Memory B cell (primary cell): ENCODE measurements around the gene BCAS3.

Experiments used
- ATAC-seq: fragments of 150-1000 bp; cut with Tn5 transposase; 2 replicates; pipeline ENCODE4 v1.10.0; 2021; ENCODE audit warnings: low read depth, mild to moderate bottlenecking, moderate library complexity
- DNase-seq, 2 donors: peaks; one replicate each; pipeline ENCODE4 v3.0.0; 2022; ENCODE audit warnings: low spot score in 2 of 2
- H3K27ac Mint-ChIP-seq: one replicate; pipeline ENCODE4 v1.8.0; 2022; ENCODE audit warnings: mild to moderate bottlenecking, moderate library complexity, mixed read lengths
- H3K27me3 Mint-ChIP-seq: one replicate; pipeline ENCODE4 v1.8.0; 2022; ENCODE audit warnings: mixed read lengths
- H3K36me3 Mint-ChIP-seq: one replicate; pipeline ENCODE4 v1.8.0; 2022; ENCODE audit warnings: mild to moderate bottlenecking, mixed read lengths
- H3K4me1 Mint-ChIP-seq: one replicate; pipeline ENCODE4 v1.8.0; 2022; ENCODE audit warnings: mixed read lengths
- H3K4me3 Mint-ChIP-seq: one replicate; pipeline ENCODE4 v1.8.0; 2022; ENCODE audit warnings: mild to moderate bottlenecking, moderate library complexity, mixed read lengths
- H3K9me3 Mint-ChIP-seq: one replicate; pipeline ENCODE4 v1.8.0; 2022; ENCODE audit warnings: mixed read lengths

Gene BCAS3

DNA sequence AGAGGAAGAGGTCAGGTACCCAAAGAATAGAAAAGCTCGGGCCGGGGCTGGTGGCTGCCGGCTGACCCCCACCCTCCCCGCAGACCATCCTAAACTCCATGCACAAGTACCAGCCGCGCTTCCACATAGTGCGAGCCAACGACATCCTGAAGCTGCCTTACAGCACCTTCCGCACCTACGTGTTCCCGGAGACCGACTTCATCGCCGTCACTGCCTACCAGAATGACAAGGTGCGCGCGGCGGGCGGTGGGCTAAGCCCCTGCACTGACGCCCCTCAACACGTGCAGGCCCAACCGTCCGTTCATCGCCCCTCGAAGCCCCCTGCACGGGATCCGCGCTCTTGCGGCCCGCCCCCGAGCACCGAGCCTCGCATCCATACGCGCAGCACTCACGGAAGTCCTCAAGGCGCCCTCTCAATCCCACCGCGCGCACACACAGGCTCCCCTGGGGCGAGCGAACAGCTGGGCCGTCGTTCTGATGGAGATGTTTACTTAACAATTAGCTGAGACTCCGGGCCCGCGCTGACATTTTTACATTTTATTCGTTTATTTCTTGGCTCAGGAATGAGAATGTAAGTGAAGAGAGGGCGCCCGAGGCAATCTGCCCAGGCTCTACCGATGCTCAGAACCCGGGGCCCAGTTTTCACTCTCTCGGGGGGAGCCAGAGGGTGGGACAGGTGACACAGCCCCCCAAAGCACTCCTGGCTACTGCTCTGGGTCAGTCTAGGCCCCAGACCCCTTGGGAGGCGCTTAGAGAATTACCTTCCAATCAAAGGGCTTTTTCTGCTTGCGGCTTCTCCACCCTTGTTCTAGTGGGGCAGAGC lies 725.5 kb downstream of the BCAS3 start:
- ATAC-seq: peak; percentile 13
- peaks cover 30% of the 10 kb centered on the region for H3K27me3 Mint-ChIP-seq
- H3K9me3 Mint-ChIP-seq: peaks cover 2% of the 10 kb centered on the region
- H3K4me3 Mint-ChIP-seq: peak overlapping the region; percentile 80
- peaks cover 25% of the 10 kb centered on the region for H3K4me1 Mint-ChIP-seq
- peak in 1 of 2 donors; percentile 37 for DNase-seq
- H3K27ac Mint-ChIP-seq: peak overlapping the region; percentile 93
- H3K36me3 Mint-ChIP-seq: peaks cover 4% of the 10 kb centered on the region

DNA sequence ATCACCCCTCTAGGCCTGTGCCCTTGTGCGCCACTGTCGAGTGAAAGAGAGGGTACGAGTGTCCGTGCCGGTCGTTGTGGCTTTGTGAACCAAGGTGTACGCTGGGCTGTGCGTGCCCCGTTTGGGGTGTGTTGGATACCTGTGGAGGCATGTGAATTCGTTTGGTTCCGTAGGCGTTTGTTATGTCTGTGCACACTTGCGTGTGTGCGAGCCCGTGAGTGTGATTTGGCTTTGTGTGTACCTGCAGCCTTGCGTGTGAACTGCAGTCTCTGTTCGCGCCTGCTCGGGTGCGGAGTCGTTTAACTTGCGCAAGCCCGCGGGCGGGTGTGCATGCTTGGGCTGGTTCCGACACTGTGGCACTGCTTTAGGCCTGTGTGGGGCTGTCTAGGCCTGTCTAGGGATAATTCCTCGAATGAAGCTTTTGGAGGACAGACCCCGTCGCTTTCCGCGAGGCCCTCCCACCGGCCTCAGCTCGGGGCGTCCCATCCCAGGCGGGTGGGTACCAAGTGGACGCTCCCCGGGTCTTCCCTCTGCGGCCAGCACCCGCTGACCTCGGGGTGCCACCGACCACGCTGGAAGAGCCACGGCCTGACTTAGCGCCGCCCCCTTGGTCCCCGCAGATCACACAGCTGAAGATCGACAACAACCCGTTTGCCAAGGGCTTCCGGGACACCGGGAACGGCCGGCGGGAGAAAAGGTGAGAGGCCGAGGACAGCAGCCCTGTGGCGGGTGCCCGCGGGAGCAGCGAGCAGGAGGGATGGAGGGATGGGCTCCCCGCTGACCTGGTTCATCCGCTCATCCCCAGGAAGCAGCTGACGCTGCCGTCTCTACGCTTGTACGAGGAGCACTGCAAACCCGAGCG lies 726.4 kb downstream of the BCAS3 start:
- DNase-seq (no peak), ATAC-seq (no peak)
- peaks cover 29% of the 10 kb centered on the region for H3K27me3 Mint-ChIP-seq
- H3K36me3 Mint-ChIP-seq: peaks cover 2% of the 10 kb centered on the region
- peak overlapping the region; percentile 93 for H3K27ac Mint-ChIP-seq
- peaks cover 26% of the 10 kb centered on the region for H3K4me1 Mint-ChIP-seq
- H3K4me3 Mint-ChIP-seq: peak overlapping the region; percentile 41
- peaks cover 2% of the 10 kb centered on the region for H3K9me3 Mint-ChIP-seq

DNA sequence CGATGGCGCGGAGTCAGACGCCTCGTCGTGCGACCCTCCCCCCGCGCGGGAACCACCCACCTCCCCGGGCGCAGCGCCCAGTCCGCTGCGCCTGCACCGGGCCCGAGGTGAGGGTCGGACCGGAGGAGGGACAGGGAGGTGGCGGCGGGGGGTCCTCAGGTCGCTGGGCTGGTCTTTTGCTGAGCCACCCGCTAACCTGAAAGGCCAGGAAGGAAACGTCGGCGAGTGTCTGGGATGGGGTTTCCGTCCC lies 726.9 kb downstream of the BCAS3 start:
- Mint-ChIP-seq H3K27ac (no peak overlapping the region), H3K27me3 (peaks cover 29% of the 10 kb centered on the region), H3K4me1 (peaks cover 26% of the 10 kb centered on the region), H3K36me3 (peaks cover 2% of the 10 kb centered on the region), H3K9me3 (peaks cover 2% of the 10 kb centered on the region), H3K4me3 (no peak overlapping the region)
- DNase-seq: no peak
- no peak for ATAC-seq

DNA sequence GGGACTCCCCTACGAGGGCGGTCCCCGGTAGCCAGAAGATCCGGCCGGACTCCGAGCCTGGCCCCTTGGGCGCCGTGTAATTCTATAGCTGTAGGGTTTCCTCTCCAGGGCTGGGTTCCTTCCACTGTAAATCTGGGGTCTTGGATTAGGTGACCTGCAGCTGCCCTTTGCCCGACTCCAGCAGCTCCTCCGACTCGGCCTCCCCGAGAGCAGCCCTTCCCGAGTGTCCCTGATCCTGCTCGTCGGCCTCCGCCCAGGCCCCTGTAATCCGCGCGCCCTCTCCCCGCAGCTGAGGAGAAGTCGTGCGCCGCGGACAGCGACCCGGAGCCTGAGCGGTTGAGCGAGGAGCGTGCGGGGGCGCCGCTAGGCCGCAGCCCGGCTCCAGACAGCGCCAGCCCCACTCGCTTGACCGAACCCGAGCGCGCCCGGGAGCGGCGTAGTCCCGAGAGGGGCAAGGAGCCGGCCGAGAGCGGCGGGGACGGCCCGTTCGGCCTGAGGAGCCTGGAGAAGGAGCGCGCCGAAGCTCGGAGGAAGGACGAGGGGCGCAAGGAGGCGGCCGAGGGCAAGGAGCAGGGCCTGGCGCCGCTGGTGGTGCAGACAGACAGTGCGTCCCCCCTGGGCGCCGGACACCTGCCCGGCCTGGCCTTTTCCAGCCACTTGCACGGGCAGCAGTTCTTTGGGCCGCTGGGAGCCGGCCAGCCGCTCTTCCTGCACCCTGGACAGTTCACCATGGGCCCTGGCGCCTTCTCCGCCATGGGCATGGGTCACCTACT lies 727.4 kb downstream of the BCAS3 start:
- Mint-ChIP-seq H3K36me3 (peaks cover 2% of the 10 kb centered on the region), H3K9me3 (peaks cover 2% of the 10 kb centered on the region), H3K27me3 (peaks cover 29% of the 10 kb centered on the region), H3K4me3 (no peak overlapping the region), H3K4me1 (peaks cover 30% of the 10 kb centered on the region), H3K27ac (no peak overlapping the region)
- ATAC-seq (no peak), DNase-seq (peak in 1 of 2 donors; percentile 42)

DNA sequence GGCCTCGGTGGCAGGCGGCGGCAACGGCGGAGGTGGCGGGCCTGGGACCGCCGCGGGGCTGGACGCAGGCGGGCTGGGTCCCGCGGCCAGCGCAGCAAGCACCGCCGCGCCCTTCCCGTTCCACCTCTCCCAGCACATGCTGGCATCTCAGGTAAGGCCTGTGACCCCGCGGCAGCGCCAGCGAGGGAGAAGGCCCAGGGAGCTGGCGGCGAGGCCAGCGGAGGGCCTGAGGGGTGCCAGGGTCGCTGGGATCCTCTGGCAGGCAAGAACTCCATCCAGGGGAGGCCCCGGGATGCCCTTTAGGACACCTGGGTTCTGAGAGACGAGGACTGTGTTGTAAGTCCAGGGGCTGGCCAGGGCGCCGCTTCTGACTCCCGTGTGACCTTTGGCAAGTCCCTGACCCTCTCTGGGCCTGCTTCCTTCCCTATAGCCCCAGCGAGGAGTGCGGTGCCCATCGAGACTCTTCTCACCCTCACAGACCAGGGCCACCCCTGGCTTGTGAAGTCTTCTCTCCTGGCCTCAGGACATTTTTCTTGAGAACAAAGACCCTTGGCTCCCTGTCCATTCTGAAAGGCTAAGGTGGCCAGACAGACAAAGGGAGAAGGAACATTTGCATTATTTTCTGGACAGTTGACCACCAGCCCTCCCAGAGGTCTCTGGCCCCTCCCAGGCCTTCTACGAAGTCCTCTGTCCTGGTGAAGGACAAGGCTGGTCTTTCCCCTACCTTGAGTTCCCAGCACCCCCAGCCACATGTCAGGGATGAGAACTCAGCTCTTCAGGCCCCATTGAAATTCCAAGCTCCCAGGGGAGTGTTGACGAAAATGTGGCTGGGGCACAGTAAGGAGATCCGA lies 728.3 kb downstream of the BCAS3 start:
- Mint-ChIP-seq H3K9me3 (peaks cover 2% of the 10 kb centered on the region), H3K4me1 (peaks cover 34% of the 10 kb centered on the region), H3K36me3 (peaks cover 2% of the 10 kb centered on the region), H3K27me3 (peaks cover 32% of the 10 kb centered on the region), H3K4me3 (no peak overlapping the region), H3K27ac (no peak overlapping the region)
- no peak for ATAC-seq
- DNase-seq: no peak

DNA sequence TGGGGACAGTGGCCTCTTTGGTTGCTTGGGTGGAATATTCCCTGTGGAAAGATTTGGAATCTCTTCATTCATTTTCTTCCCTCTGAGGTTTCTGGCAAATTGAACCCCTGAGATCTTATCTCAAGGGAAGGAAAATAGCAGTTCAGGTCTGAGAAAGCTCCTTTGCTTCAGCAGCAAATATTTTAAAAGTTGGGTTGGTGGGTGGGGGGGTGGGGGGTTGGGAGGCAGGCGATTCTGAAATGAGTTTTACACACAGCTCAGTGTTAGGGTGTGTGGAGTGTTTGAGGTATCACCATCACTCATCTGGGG lies 728.8 kb downstream of the BCAS3 start:
- Mint-ChIP-seq H3K27me3 (peaks cover 30% of the 10 kb centered on the region), H3K27ac (no peak overlapping the region), H3K9me3 (peaks cover 2% of the 10 kb centered on the region), H3K4me1 (peaks cover 31% of the 10 kb centered on the region), H3K4me3 (no peak overlapping the region), H3K36me3 (peaks cover 2% of the 10 kb centered on the region)
- no peak for DNase-seq
- ATAC-seq: no peak

DNA sequence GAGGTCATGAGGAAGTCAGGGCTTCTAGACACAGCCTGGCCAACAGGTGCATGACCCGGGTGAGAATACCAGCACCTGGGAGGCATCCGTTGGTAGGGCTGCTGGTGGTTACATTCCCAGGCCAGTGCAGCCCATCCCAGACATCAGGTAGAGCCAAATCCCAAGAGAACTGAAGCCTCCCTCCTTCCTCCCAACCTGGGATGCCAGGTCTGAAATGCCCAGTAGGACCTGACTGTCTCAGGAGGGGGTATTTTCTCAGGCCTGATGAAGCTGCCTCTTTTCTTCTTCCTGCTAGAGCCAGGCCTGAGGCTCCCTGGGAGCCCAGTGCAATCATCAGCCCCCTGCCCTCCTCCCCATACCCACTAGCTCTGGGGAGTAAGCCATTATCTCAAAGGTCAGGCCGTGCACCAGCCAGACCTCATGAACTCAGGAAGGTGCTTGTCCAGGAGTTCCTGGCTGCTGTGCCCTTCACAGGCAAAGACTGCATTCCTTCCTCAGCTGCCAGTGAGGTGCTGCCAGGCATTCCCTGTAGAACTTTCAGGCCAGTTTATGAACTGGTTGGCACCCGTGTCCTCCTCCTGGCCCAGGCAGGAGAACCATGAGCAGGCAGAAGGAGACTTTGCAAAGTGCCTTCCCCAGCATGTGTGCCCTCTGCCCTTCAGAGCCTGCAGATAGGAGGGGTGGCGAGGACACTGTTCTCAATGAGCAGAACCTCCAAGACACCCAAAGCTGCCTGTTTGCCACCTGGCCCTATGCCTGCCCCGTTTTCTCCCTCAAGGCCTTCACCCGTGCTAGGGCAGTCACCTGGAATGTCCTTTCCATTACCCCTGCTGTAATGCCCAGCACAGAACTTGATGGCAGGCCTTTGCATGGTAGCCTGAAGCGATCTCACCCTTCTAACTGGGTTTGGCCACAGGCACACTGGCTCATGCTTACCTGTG lies 729.6 kb downstream of the BCAS3 start:
- ATAC-seq (no peak), DNase-seq (no peak)
- peaks cover 28% of the 10 kb centered on the region for H3K27me3 Mint-ChIP-seq
- H3K4me1 Mint-ChIP-seq: peaks cover 31% of the 10 kb centered on the region
- peaks cover 2% of the 10 kb centered on the region for H3K9me3 Mint-ChIP-seq
- no peak overlapping the region for H3K27ac Mint-ChIP-seq
- no peak overlapping the region for H3K4me3 Mint-ChIP-seq
- peaks cover 2% of the 10 kb centered on the region for H3K36me3 Mint-ChIP-seq

DNA sequence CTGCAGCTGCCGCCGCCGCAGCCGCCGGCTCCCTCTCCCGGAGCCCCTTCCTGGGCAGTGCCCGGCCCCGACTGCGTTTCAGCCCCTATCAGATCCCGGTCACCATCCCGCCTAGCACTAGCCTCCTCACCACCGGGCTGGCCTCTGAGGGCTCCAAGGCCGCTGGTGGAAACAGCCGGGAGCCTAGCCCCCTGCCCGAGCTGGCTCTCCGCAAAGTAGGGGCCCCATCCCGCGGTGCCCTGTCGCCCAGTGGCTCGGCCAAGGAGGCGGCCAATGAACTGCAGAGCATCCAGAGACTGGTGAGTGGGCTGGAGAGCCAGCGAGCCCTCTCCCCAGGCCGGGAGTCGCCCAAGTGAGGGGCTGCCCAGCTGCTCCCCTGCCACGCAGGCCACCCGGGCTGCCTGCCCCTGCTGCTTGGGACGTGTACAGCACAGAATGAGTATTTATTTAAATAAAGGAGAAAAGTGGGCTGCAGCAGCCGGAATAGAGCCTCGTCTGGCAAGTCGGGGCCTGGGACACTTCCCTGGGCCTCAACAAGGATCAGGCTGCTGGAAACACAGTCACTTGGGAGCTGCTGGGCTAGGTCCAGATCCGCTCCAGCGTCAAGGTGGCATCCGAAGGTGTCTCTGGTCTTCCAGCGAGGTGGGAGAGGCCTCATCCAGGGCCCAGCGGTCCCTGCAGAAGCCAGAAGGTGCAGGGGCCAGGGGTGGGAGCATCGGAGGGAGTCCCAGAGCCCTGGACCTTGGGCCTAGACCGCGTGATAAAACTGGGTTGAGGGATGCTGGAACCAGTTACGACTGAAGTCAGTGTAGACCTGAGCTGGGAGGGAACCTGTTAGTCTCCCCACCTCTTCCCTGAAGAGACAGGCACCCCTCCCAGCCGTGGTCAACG lies 730.7 kb downstream of the BCAS3 start:
- no peaks in the 10 kb centered on the region for H3K9me3 Mint-ChIP-seq
- H3K27me3 Mint-ChIP-seq: peaks cover 23% of the 10 kb centered on the region
- DNase-seq: no peak
- ATAC-seq: no peak
- no peak overlapping the region for H3K27ac Mint-ChIP-seq
- peak overlapping the region; percentile 70 for H3K4me3 Mint-ChIP-seq
- peaks cover 24% of the 10 kb centered on the region for H3K4me1 Mint-ChIP-seq
- H3K36me3 Mint-ChIP-seq: peaks cover 2% of the 10 kb centered on the region

DNA sequence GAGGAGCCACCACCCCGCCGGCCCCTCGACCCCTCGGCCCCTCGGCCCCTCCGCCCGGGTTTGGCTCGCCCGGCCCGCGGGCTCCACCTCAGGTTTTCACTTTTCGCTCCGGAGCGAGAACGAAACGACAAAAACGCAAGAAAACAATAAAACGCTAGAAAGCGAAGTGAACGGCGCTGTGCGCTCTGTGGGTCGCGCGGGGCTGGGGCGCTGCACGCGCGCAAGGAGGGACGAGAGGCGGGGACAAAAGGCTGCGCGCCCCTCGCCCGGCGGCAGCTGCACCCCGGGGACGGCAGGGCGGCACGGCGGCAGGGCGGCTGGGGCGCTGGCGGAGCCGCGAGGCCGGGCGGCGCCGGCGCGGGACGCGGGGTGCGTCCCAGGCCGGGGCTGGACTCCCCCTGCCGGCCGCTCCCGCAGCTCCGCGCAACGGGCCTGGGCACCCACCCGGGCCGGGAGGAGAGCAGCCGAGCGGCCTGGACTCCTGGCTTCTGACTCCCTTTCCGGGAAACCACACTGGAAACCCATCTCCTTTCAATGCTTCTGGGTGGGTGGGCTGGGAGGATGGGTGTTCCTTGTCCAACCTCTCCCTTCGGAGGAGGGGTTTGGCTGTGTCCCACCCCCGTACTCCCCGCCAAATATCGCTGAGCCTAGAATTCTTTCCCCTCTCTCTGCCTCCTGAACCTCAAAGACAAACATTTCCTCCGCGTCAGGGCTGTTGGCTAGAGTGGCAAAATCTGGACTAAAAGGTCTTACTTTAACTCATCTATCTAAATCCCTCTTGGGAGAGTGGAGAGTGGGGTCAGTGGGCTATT lies 731.9 kb downstream of the BCAS3 start:
- peak; percentile 45 for ATAC-seq
- no peak overlapping the region for H3K27ac Mint-ChIP-seq
- H3K4me3 Mint-ChIP-seq: peak overlapping the region; percentile 79
- H3K36me3 Mint-ChIP-seq: no peaks in the 10 kb centered on the region
- H3K27me3 Mint-ChIP-seq: peaks cover 19% of the 10 kb centered on the region
- peaks cover 19% of the 10 kb centered on the region for H3K4me1 Mint-ChIP-seq
- peak in 1 of 2 donors; percentile 65 for DNase-seq
- H3K9me3 Mint-ChIP-seq: no peaks in the 10 kb centered on the region

DNA sequence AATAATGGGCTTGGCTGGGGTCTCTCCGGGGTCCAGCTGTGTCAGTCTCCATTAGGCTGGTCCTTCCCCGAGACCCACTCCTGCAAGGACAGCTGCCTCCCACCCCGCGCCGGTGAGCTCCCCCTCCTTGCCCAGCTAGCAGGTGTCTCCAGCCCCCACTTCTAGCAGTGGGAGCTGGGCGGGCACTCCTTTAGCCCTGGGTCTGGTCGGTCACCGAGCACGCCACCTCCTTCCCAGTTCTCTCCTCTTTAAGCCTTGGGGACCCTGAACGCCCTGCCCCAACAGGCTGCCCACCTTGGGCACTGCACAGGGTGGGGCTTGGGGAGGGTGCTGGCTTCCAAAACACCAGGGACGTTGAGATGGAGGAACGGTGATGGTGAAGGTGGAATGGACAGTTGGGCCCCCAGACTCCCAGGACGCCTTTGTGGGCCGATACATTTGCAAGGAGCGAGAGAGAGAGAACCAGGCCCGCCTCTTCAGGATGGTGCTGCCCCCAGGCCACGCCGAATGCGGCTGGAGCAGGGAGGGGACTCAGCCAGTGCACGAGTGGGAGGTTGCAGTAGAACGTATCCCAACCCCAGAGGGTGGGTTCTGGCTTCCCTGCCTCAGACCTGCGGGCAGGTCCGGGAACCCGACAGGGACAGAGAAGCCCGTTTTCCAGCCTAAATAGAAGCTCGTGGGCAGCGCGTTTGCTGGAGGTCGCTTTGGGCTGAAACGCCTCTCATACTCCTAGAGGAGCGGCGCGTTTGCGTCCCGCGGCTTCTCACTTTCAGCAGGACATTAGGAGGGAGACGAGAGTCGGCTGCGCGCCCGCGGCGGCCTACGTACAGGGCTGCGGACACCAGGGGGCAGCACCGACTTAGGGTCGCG lies 732.7 kb downstream of the BCAS3 start:
- H3K4me3 Mint-ChIP-seq: peak overlapping the region; percentile 66
- H3K27ac Mint-ChIP-seq: no peak overlapping the region
- H3K27me3 Mint-ChIP-seq: peaks cover 19% of the 10 kb centered on the region
- DNase-seq (peak; percentile 71 to 78), ATAC-seq (peak; percentile 52)
- peaks cover 19% of the 10 kb centered on the region for H3K4me1 Mint-ChIP-seq
- no peaks in the 10 kb centered on the region for H3K9me3 Mint-ChIP-seq
- H3K36me3 Mint-ChIP-seq: no peaks in the 10 kb centered on the region

DNA sequence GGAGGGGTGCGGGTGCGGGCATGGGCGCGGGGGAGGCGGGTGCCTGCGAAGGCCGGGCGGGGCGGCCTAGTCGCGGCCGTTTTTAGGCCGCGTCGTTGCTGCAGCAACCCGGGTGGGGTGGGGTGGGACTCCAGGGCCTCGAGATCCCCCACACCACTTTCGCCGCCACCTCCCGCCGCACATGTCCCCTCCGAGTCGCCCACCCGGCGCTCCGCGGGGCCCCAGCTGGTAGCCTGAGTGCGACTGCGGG lies 733.3 kb downstream of the BCAS3 start:
- Mint-ChIP-seq H3K27ac (no peak overlapping the region), H3K36me3 (no peaks in the 10 kb centered on the region), H3K4me1 (peaks cover 19% of the 10 kb centered on the region), H3K27me3 (peaks cover 19% of the 10 kb centered on the region), H3K9me3 (no peaks in the 10 kb centered on the region), H3K4me3 (peak overlapping the region; percentile 76)
- ATAC-seq (no peak), DNase-seq (no peak)
